ENCODE measurements around the gene SELENON. TPM values are rescaled to one million over a fixed set of nuclear protein-coding genes. Genes with fewer than 3 reads are reported as not detected.

The SELENON gene
- total RNA-seq, 1 donor from 2014 or later, result 83.4 TPM

DNA sequence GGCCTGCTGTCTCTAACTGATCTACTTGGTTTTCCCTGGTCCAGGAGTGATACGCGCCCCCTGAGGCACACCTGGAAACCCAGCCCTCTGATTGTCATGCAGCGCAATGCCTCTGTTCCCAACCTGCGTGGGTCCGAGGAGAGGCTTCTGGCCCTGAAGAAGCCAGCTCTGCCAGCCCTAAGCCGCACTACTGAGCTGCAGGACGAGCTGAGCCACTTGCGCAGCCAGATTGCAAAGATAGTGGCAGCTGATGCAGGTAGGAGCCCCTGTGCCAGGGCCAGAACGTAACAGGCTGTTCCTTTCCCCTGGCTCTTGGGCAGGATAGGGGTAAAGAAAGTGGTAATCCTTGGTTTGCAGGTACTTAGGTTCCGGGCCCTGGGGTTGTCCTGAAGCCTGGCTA, 26.6 kb downstream of the SELENON start:
- DNase-seq (no peak), ATAC-seq (no peak)
- no peak overlapping the region for H3K4me3 ChIP-seq
- TF ChIP-seq, protein P1, sequence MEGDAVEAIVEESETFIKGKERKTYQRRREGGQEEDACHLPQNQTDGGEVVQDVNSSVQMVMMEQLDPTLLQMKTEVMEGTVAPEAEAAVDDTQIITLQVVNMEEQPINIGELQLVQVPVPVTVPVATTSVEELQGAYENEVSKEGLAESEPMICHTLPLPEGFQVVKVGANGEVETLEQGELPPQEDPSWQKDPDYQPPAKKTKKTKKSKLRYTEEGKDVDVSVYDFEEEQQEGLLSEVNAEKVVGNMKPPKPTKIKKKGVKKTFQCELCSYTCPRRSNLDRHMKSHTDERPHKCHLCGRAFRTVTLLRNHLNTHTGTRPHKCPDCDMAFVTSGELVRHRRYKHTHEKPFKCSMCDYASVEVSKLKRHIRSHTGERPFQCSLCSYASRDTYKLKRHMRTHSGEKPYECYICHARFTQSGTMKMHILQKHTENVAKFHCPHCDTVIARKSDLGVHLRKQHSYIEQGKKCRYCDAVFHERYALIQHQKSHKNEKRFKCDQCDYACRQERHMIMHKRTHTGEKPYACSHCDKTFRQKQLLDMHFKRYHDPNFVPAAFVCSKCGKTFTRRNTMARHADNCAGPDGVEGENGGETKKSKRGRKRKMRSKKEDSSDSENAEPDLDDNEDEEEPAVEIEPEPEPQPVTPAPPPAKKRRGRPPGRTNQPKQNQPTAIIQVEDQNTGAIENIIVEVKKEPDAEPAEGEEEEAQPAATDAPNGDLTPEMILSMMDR (IDR thresholded peaks at IDR 0.05), result no peak
- intact Hi-C loops (cut with DNase I), result no loop called here
- peaks cover 6% of the 10 kb centered on the region for H3K4me1 ChIP-seq
- H3K27me3 ChIP-seq (ENCODE audit: low read depth), result no peaks in the 10 kb centered on the region
- H3K27ac ChIP-seq, result no peak overlapping the region
- H3K36me3 ChIP-seq, result peaks cover 67% of the 10 kb centered on the region
- no peaks in the 10 kb centered on the region for H3K9me3 ChIP-seq

DNA sequence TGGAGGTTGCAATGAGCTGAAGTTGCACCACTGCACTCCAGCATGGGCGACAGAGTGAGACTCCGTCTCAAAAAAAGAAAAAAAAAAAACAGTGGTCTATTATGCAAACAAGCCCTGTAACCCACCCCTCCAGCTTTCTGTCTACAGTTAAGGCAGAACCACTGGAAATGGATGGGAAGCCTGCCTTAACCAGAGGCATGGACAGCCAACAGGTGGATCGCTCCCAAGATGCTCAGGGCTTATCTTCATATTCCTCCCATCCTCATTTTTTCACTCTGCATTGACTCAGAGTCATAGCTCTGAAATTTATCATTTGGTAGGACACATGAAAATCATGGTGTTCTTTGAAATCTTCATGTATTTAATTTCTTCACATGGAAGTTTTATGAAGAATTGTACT, 28.5 kb downstream of the SELENON start:
- intact Hi-C loops (cut with DNase I), result no loop called here
- Histone ChIP-seq H3K4me3 (no peak overlapping the region), H3K27me3 (ENCODE audit: low read depth) (no peaks in the 10 kb centered on the region), H3K9me3 (no peaks in the 10 kb centered on the region), H3K4me1 (no peaks in the 10 kb centered on the region), H3K36me3 (peaks cover 86% of the 10 kb centered on the region), H3K27ac (no peak overlapping the region)
- ATAC-seq (no peak), DNase-seq (no peak)
- TF ChIP-seq, protein P1 (IDR thresholded peaks at IDR 0.05), result no peak

DNA sequence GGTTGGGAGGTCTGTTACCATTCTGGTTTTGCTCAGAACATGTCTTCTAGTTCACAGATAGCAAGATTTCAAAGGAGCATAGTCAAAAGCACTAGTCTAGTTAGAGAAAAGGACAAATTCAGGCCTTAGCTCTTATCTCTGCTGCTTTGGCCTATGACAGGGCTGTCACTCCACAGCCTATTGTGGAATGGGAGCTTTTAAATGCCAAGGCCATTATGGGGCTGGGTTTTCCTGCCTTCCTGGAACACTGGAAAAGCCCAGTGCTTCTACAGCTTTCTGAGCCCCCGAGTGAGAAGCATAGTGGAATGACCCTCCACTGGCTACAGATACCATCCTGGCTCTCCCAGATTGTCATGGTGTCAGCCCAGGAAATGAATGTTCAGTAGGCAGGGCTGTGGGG, 29.1 kb downstream of the SELENON start:
- Histone ChIP-seq H3K27ac (no peak overlapping the region), H3K27me3 (ENCODE audit: low read depth) (no peaks in the 10 kb centered on the region), H3K4me1 (no peaks in the 10 kb centered on the region), H3K9me3 (no peaks in the 10 kb centered on the region), H3K4me3 (no peak overlapping the region), H3K36me3 (peaks cover 86% of the 10 kb centered on the region)
- TF ChIP-seq, protein P1 (IDR thresholded peaks at IDR 0.05), result no peak
- no peak for ATAC-seq
- no peak for DNase-seq
- intact Hi-C loops (cut with DNase I), result no loop called here

DNA sequence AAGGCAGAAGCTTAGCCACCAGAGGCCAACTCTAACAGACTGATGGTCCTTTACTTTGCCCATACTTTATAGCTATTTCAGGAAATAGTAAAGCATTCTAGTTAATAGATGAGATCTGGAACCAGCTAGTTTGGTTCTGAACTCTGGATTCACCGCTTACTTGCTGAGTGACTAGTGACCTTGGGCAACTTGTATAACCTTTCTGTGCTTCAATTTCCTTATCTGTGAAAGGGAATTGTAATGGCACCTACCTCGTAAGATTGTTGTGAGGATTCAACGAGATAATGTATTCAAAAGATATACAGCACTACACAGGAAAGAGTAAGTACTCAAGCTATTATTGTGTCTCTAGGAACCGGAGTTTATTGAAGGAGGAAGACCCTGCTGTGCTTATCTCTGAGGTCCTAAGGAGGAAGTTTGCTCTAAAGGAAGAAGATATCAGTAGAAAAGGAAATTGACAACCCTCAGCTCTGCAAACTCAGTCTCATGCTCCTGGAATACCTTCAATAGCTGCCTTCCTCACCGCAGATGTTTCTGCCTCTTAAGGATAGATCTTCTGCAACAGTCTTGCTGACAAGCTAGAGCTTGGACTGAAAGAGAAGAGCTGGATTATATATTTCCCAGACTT, 31.7 kb downstream of the SELENON start:
- H3K4me1 ChIP-seq, result no peaks in the 10 kb centered on the region
- peaks cover 78% of the 10 kb centered on the region for H3K36me3 ChIP-seq
- H3K27ac ChIP-seq, result no peak overlapping the region
- no peak overlapping the region for H3K4me3 ChIP-seq
- no peaks in the 10 kb centered on the region for H3K27me3 ChIP-seq (ENCODE audit: low read depth)
- intact Hi-C loops (cut with DNase I), result no loop called here
- ATAC-seq, result no peak
- TF ChIP-seq, protein P1 (IDR thresholded peaks at IDR 0.05), result no peak
- no peak for DNase-seq
- no peaks in the 10 kb centered on the region for H3K9me3 ChIP-seq

DNA sequence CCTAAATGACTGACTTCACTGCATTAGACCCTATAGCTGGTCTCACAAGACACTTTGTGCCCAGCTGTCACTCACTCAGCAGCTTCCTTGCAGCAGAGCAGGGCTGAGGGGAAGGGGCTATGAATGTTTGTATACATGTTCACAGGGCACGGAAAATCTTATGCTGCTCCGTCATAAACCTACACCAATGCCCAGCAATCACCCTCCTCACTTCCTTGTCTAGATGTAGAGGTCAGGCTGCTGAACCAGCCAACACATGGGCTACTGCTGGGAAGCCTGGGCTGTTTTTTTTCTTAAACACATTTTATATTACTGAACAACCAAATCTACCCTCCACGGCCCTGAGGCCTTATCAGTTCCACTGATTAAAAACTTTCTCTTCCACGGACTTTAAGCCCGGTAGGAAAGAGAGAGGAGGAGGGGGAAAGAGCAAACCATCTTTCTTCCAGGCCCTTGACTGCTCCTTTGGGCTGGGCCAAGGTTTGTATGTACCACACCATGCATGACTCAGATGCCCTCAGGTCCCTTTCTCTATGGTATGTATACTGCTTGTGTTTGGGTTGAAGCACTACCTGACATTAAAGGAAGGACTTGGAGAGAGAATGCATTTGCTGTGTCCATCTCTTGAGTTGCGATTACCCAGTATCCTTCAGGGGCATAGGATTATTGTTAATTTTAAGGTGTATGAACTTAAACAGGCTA, 32.5 kb downstream of the SELENON start:
- ATAC-seq (no peak), DNase-seq (no peak)
- H3K4me1 ChIP-seq, result no peaks in the 10 kb centered on the region
- peaks cover 70% of the 10 kb centered on the region for H3K36me3 ChIP-seq
- no peaks in the 10 kb centered on the region for H3K9me3 ChIP-seq
- H3K27ac ChIP-seq, result no peak overlapping the region
- TF ChIP-seq, protein P1 (IDR thresholded peaks at IDR 0.05), result no peak
- no peaks in the 10 kb centered on the region for H3K27me3 ChIP-seq (ENCODE audit: low read depth)
- H3K4me3 ChIP-seq, result no peak overlapping the region
- intact Hi-C loops (cut with DNase I), result no loop called here
